Measurements from ENCODE around the gene SAMD13. TPM values are rescaled to one million over a fixed set of nuclear protein-coding genes. Genes with fewer than 3 reads are reported as not detected.
A peak's percentile ranks its signal among the peaks of the same experiment; 100 is the strongest.

Gene SAMD13
- polyA plus RNA-seq, 1 of the 3 experiments (the other 2 are of a cell fraction) = 1.3 TPM

DNA sequence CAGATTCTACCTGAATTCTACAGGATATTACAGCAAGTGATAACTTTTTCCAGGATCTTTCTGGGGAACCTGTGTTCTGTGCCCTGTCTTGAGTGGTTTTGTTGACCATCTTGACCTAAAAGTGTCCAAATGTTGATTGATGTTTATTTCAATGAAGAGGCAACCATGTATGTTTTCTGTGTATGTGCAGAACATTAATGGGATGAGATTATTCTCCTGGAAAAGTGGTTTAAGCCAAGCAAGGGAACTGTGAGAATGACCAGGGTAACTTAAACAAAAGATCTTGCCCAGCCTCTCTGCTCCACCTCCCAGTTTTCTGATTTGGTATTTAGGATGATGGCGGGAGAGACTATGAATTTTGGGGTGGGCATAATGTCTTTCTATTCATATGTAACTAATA, 1.0 kb upstream of the SAMD13 start:
- ChIA-PET CTCF (interaction anchor here (1.4 to 2.4 kb wide), 3 partner anchors 133 to 453 kb away, joined by 4 to 14 read pairs (median 9); no protein-coding TSS in a partner anchor), POLR2A (no interaction called here)
- Histone ChIP-seq H3K36me3 (replicated peaks in 1 of 2; ENCODE audit: control insufficient read depth in 1 of 2, insufficient read depth in 2 of 2, low read length in 1 of 2) (no peaks in the 10 kb centered on the region), H3K4me2 (peak overlapping the region; percentile 75), H3K4me1 (ENCODE audit: control insufficient read depth in 1 of 2, insufficient read depth in 2 of 2, low read depth in 1 of 2, low read length in 1 of 2) (peaks cover 17 to 18% of the 10 kb centered on the region in 2 experiments; a peak in 3 of 4 replicates), H3K9me2 (no peaks in the 10 kb centered on the region), H3K9me3 (peaks cover 4% of the 10 kb centered on the region; the same call in 1 of the 2 replicates), H3K27ac (ENCODE audit: low read depth in 2 of 2, low read length in 1 of 2) (peak overlapping the region; percentile 67 to 94; a peak in 2 of 4 replicates), H4K20me1 (ENCODE audit: insufficient read depth) (no peaks in the 10 kb centered on the region), H2AFZ (ENCODE audit: low read depth) (peak overlapping the region; percentile 96; the same call in 1 of the 2 replicates), H3K27me3 (ENCODE audit: insufficient read depth) (no peaks in the 10 kb centered on the region), H3K4me3 (ENCODE audit: low read depth in 2 of 2, low read length in 1 of 2) (peak overlapping the region in 1 of 2 experiments; percentile 51; a peak in 2 of 4 replicates), H3F3A (replicated peaks; ENCODE audit: insufficient read depth) (peaks cover 11% of the 10 kb centered on the region), H3K9ac (no peak overlapping the region), H3K79me2 (ENCODE audit: insufficient read depth) (no peaks in the 10 kb centered on the region)
- DNase-seq = no peak
- no peak for TF ChIP-seq MEF2A (IDR thresholded peaks at IDR 0.05; ENCODE audit: borderline replicate concordance, low read depth)
- no peak for TF ChIP-seq USF2 (IDR thresholded peaks at IDR 0.05; ENCODE audit: borderline replicate concordance, low read depth, low read length)
- no peak for TF ChIP-seq RXRA (IDR thresholded peaks at IDR 0.05; ENCODE audit: borderline replicate concordance, low read depth)
- TF ChIP-seq EP300 (IDR thresholded peaks at IDR 0.05; ENCODE audit: borderline replicate concordance in 1 of 2, low read depth in 1 of 2, low read length in 1 of 2) = no peak
- no peak for TF ChIP-seq SIN3A (IDR thresholded peaks at IDR 0.05; ENCODE audit: borderline replicate concordance, low read depth, low read length)
- no peak for TF ChIP-seq TAF1 (IDR thresholded peaks at IDR 0.05; ENCODE audit: borderline replicate concordance, low read depth, low read length)
- no peak for TF ChIP-seq FOXM1 (IDR thresholded peaks at IDR 0.05; ENCODE audit: low read depth)
- no peak for TF ChIP-seq RAD21 (IDR thresholded peaks at IDR 0.05; ENCODE audit: low read length)
- TF ChIP-seq, protein P1, sequence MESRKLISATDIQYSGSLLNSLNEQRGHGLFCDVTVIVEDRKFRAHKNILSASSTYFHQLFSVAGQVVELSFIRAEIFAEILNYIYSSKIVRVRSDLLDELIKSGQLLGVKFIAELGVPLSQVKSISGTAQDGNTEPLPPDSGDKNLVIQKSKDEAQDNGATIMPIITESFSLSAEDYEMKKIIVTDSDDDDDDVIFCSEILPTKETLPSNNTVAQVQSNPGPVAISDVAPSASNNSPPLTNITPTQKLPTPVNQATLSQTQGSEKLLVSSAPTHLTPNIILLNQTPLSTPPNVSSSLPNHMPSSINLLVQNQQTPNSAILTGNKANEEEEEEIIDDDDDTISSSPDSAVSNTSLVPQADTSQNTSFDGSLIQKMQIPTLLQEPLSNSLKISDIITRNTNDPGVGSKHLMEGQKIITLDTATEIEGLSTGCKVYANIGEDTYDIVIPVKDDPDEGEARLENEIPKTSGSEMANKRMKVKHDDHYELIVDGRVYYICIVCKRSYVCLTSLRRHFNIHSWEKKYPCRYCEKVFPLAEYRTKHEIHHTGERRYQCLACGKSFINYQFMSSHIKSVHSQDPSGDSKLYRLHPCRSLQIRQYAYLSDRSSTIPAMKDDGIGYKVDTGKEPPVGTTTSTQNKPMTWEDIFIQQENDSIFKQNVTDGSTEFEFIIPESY (IDR thresholded peaks at IDR 0.05; ENCODE audit: borderline replicate concordance, low read depth) = no peak
- TF ChIP-seq, protein P2, sequence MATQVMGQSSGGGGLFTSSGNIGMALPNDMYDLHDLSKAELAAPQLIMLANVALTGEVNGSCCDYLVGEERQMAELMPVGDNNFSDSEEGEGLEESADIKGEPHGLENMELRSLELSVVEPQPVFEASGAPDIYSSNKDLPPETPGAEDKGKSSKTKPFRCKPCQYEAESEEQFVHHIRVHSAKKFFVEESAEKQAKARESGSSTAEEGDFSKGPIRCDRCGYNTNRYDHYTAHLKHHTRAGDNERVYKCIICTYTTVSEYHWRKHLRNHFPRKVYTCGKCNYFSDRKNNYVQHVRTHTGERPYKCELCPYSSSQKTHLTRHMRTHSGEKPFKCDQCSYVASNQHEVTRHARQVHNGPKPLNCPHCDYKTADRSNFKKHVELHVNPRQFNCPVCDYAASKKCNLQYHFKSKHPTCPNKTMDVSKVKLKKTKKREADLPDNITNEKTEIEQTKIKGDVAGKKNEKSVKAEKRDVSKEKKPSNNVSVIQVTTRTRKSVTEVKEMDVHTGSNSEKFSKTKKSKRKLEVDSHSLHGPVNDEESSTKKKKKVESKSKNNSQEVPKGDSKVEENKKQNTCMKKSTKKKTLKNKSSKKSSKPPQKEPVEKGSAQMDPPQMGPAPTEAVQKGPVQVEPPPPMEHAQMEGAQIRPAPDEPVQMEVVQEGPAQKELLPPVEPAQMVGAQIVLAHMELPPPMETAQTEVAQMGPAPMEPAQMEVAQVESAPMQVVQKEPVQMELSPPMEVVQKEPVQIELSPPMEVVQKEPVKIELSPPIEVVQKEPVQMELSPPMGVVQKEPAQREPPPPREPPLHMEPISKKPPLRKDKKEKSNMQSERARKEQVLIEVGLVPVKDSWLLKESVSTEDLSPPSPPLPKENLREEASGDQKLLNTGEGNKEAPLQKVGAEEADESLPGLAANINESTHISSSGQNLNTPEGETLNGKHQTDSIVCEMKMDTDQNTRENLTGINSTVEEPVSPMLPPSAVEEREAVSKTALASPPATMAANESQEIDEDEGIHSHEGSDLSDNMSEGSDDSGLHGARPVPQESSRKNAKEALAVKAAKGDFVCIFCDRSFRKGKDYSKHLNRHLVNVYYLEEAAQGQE (IDR thresholded peaks at IDR 0.05; ENCODE audit: low read depth, low read length) = no peak
- TF ChIP-seq FOSL2 (IDR thresholded peaks at IDR 0.05; ENCODE audit: borderline replicate concordance, low read depth) = no peak
- TF ChIP-seq RCOR1 (IDR thresholded peaks at IDR 0.05; ENCODE audit: low read length) = no peak
- 100% methylated on average over 1 of the region's 1 CpG for WGBS (ENCODE audit: low lambda C conversion rate)

All from SK-N-SH (cell line).